ENCODE measurements around the gene ALDH3B2. TPM values are rescaled to one million over a fixed set of nuclear protein-coding genes. Genes with fewer than 3 reads are reported as not detected.
A peak's percentile ranks its signal among the peaks of the same experiment; 100 is the strongest.
"Not testable (repeated sequence)": the region's sequence is repeated elsewhere in the genome, so short reads cannot be mapped to it uniquely, and the experiment has no call there.

ALDH3B2 gene
- total RNA-seq, 1 donor from 2014 or later, result 3.1 TPM

- Mint-ChIP-seq H3K36me3 (no peaks in the 10 kb centered on the region), H3K4me3 (no peak overlapping the region), H3K4me1 (peaks cover 17% of the 10 kb centered on the region), H3K27me3 (ENCODE audit: low read depth) (no peaks in the 10 kb centered on the region), H3K27ac (no peak overlapping the region), H3K9me3 (no peaks in the 10 kb centered on the region)
- no peak for DNase-seq (ENCODE audit: low spot score in 2 of 2, unreplicated experiment in 2 of 2)
- no peak for TF ChIP-seq CTCF (IDR thresholded peaks at IDR 0.05; ENCODE audit: unreplicated experiment)
Measured at GRCh38 chr11:67691149-67691548, 16.7 kb upstream of the ALDH3B2 start.

- H3K27me3 Mint-ChIP-seq (ENCODE audit: low read depth), result no peaks in the 10 kb centered on the region
- peaks cover 31% of the 10 kb centered on the region for H3K4me1 Mint-ChIP-seq
- no peaks in the 10 kb centered on the region for H3K36me3 Mint-ChIP-seq
- no peaks in the 10 kb centered on the region for H3K9me3 Mint-ChIP-seq
- H3K27ac Mint-ChIP-seq, result no peak overlapping the region
- no peak for TF ChIP-seq CTCF (IDR thresholded peaks at IDR 0.05; ENCODE audit: unreplicated experiment)
- no peak for DNase-seq (ENCODE audit: low spot score in 2 of 2, unreplicated experiment in 2 of 2)
- H3K4me3 Mint-ChIP-seq, result no peak overlapping the region
Measured at GRCh38 chr11:67689178-67689577, 14.8 kb upstream of the ALDH3B2 start.

DNA sequence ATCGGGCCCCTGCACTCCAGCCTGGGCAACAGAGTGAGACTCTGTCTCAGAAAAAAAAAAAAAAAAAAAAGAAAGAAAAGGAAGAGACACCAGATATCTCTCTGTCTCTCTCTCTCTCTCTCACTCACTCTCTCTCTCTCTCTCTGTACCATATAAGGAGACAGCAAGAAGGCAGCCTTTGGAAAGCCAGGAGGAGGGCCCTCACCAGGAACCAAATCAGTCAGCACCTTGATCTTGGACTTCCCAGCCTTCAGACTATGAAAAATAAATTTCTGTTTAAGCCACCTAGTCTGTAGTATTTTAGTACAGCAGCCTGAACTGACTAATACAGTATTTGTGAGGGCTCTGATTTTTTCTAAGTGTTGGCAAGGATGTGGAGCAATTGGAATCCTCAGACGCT lies 13.6 kb upstream of the ALDH3B2 start:
- no peaks in the 10 kb centered on the region for H3K36me3 Mint-ChIP-seq
- H3K9me3 Mint-ChIP-seq, result no peaks in the 10 kb centered on the region
- peaks cover 38% of the 10 kb centered on the region for H3K4me1 Mint-ChIP-seq
- no peak overlapping the region for H3K4me3 Mint-ChIP-seq
- TF ChIP-seq CTCF (IDR thresholded peaks at IDR 0.05; ENCODE audit: unreplicated experiment), result no peak
- no peak for DNase-seq (ENCODE audit: low spot score in 2 of 2, unreplicated experiment in 2 of 2)
- no peak overlapping the region for H3K27ac Mint-ChIP-seq
- H3K27me3 Mint-ChIP-seq (ENCODE audit: low read depth), result no peaks in the 10 kb centered on the region

- H3K9me3 Mint-ChIP-seq; H3K27me3 Mint-ChIP-seq (ENCODE audit: low read depth): not testable (repeated sequence)
- H3K27ac Mint-ChIP-seq, result peak overlapping the region; percentile 75
Measured at GRCh38 chr11:67685641-67686332, 11.4 kb upstream of the ALDH3B2 start.

DNA sequence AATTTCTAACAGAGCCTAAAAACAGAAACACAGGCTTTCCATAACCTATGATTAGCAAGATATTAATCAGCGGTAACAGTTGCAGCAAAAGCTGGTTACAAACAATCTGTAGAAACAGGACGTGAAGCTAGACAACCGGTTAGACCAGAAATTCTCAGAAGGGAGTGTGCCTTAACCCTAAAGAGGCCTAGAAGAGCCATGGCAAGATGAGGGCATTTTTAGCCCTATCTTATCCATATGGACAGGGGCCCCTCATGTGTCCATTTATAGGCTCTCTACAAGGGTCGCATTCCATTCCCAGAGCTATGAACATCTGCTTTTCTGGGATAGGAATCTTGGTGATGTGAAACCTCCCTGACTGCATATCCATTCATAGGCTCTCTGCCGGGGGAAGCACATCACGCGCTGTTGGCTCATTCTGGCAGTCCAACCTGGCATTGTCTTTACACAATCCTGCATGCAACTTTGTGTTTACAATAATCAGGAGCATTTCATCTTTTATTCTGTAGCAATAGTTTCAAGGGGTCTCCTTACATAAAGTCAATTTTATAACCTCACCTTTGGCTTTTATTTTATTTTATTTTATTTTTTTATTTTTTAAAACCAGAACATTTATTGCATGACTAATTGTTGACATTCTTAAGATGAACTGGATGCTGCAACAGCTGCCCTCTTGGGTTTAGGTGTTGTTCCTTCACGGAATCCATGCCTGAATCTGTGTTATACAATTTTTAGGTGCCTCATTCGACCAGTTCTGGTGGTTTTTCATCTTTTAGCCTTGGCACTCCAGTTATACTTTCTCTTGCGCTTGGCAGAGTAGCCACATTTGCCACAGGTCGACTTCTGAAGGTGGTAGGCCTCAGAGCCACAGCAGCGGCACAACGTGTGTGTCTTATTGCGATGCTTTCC lies 8.0 kb upstream of the ALDH3B2 start:
- not testable (repeated sequence) for DNase-seq (ENCODE audit: low spot score in 2 of 2, unreplicated experiment in 2 of 2); H3K27me3 Mint-ChIP-seq (ENCODE audit: low read depth); H3K4me3 Mint-ChIP-seq; H3K9me3 Mint-ChIP-seq; H3K36me3 Mint-ChIP-seq
- H3K4me1 Mint-ChIP-seq, result peaks cover 47% of the 10 kb centered on the region
- peak overlapping the region; percentile 93 for H3K27ac Mint-ChIP-seq

More at GRCh38 chr11:67685641-67686332, 11.4 kb upstream of the ALDH3B2 start:
- DNase-seq (ENCODE audit: low spot score in 2 of 2, unreplicated experiment in 2 of 2); H3K4me3 Mint-ChIP-seq; H3K36me3 Mint-ChIP-seq: not testable (repeated sequence)
- H3K4me1 Mint-ChIP-seq, result peaks cover 54% of the 10 kb centered on the region

- TF ChIP-seq CTCF (IDR thresholded peaks at IDR 0.05; ENCODE audit: unreplicated experiment), result no peak
- peaks cover 3% of the 10 kb centered on the region for H3K36me3 Mint-ChIP-seq
Measured at GRCh38 chr11:67680696-67681470, 6.5 kb upstream of the ALDH3B2 start.

More at GRCh38 chr11:67680696-67681470, 6.5 kb upstream of the ALDH3B2 start:
- no peak for DNase-seq (ENCODE audit: low spot score in 2 of 2, unreplicated experiment in 2 of 2)
- Mint-ChIP-seq H3K4me3 (no peak overlapping the region), H3K27ac (peak overlapping the region; percentile 93), H3K4me1 (peaks cover 41% of the 10 kb centered on the region), H3K27me3 (ENCODE audit: low read depth) (peaks cover 3% of the 10 kb centered on the region), H3K9me3 (peaks cover 11% of the 10 kb centered on the region)

All from mesothelial cell of epicardium (in vitro differentiated cells).